H1 (cell line): Measurements from ENCODE around the gene CAPZB. TPM values are rescaled to one million over a fixed set of nuclear protein-coding genes. Genes with fewer than 3 reads are reported as not detected.

Experiments
- SP1 ChIP-seq: IDR thresholded peaks from 2 replicates; pipeline ENCODE4 v1.6.1; 2011; ENCODE audit warnings: low read depth, low read length
- polyA plus RNA-seq, 7 experiments: library from polyadenylated mRNA; depleted of rRNA in 3 of 7; stranded (reverse) in 5 of 7; unstranded in 2 of 7; fragments of >200 nt in 5 of 7; fragments of 200-250 nt in 2 of 7; gene quantifications; 1 replicate in 5 of 7; 2 replicates in 1 of 7; 4 replicates in 1 of 7; pipeline versions ENCODE4 v1.2.1 to v1.2.3, GENCODE V29; 2011 to 2013; ENCODE audit warnings: missing spikeins in 2 of 7, mixed read lengths in 2 of 7
- total RNA-seq: library from RNA; stranded (reverse); fragmentation: NEBNext Ultra II Directional; extraction: Animal tissue kit (Norgen Biotek cat#: 25700); gene quantifications from 2 replicates; pipeline ENCODE4 v1.2.1, GENCODE V29; 2021

CAPZB gene
- total and polyA plus RNA-seq, 2 of the 8 experiments (the other 6 are each of a cell fraction or from before 2014, with no cell fraction given) = 162 to 371 TPM

DNA sequence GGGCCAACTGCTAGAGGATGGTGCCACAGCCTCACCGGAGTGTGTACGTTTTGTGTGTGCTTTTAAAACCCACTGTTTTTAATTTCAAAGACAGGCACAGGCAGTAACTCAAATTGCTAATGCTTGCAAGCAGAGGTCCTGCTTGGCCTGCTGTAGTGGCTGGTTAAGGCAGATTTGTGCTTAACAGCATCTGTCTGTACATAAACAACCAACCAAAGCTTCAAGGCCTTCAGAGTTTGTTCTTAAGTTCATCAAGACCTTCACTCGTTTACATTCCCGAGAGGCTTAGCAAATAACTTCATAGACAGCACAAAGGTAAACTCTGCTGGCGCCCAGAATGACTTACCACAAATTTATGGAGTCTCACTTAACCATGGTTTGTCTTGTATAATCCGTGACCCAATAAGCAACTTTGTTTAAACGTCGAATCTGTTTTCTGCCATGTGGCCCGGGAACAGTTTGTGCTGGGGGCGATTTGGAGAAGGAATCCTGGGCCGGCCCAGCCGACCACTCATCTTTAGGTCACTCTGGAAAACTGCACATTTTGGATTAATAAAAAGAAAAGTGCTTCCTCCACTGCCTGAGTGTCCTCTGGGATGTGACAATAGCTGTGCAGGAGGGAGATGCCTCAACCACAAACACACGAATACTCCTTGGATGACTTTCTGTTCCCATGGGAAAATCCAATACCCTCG lies 58.1 kb downstream of the CAPZB start (continued):
- TF ChIP-seq SP1 = no peak
